BLaER1 (cell line): ENCODE measurements around the gene RPUSD4.

Source experiments
- H3K27ac ChIP-seq: shearing (Covaris generic); formaldehyde crosslinking; 2 replicates; pipeline ENCODE4 v1.8.1; 2022
- H3K27me3 ChIP-seq: shearing (Covaris generic); formaldehyde crosslinking; 2 replicates; pipeline ENCODE4 v1.8.1; 2022
- H3K36me3 ChIP-seq: shearing (Covaris generic); formaldehyde crosslinking; 2 replicates; pipeline ENCODE4 v1.8.1; 2022
- H3K4me1 ChIP-seq: shearing (Covaris generic); formaldehyde crosslinking; 2 replicates; pipeline ENCODE4 v1.8.1; 2022
- H3K4me2 ChIP-seq: shearing (Covaris generic); formaldehyde crosslinking; 2 replicates; pipeline ENCODE4 v1.8.1; 2022
- H3K4me3 ChIP-seq: shearing (Covaris generic); formaldehyde crosslinking; 2 replicates; pipeline ENCODE4 v1.8.1; 2022
- H3K9ac ChIP-seq: shearing (Covaris generic); formaldehyde crosslinking; 2 replicates; pipeline ENCODE4 v1.8.1; 2022
- H3K9me3 ChIP-seq: shearing (Covaris generic); formaldehyde crosslinking; 2 replicates; pipeline ENCODE4 v1.8.1; 2022
- H4K20me1 ChIP-seq: shearing (Covaris generic); formaldehyde crosslinking; 2 replicates; pipeline ENCODE4 v1.8.1; 2022
- Cebpa-rat ChIP-seq: shearing (Covaris generic); IDR thresholded peaks from 2 replicates; pipeline ENCODE4 v1.8.1; 2022

Gene RPUSD4

GRCh38 chr11:126153006-126153405 lies 58.4 kb downstream of the RPUSD4 start:
- no peak overlapping the region for H3K27ac ChIP-seq
- no peak overlapping the region for H3K4me2 ChIP-seq
- peaks cover 33% of the 10 kb centered on the region; the same call in 1 of the 2 replicates for H3K36me3 ChIP-seq
- H3K9me3 ChIP-seq: peaks cover 17% of the 10 kb centered on the region
- no peak for TF ChIP-seq Cebpa-rat
- no peaks in the 10 kb centered on the region for H3K27me3 ChIP-seq
- no peak overlapping the region for H3K9ac ChIP-seq
- peaks cover 73% of the 10 kb centered on the region for H3K4me1 ChIP-seq
- no peaks in the 10 kb centered on the region for H4K20me1 ChIP-seq
- no peak overlapping the region for H3K4me3 ChIP-seq

GRCh38 chr11:126152586-126152985 lies 58.9 kb downstream of the RPUSD4 start:
- Histone ChIP-seq H3K4me2 (no peak overlapping the region), H3K27me3 (no peaks in the 10 kb centered on the region), H3K9ac (no peak overlapping the region), H3K27ac (no peak overlapping the region), H3K36me3 (peaks cover 33% of the 10 kb centered on the region; the same call in 1 of the 2 replicates), H3K9me3 (peaks cover 17% of the 10 kb centered on the region), H3K4me3 (no peak overlapping the region), H3K4me1 (peaks cover 73% of the 10 kb centered on the region), H4K20me1 (no peaks in the 10 kb centered on the region)
- TF ChIP-seq Cebpa-rat: no peak

GRCh38 chr11:126152152-126152551 lies 59.3 kb downstream of the RPUSD4 start:
- peaks cover 17% of the 10 kb centered on the region for H3K9me3 ChIP-seq
- H4K20me1 ChIP-seq: no peaks in the 10 kb centered on the region
- H3K27ac ChIP-seq: no peak overlapping the region
- H3K4me2 ChIP-seq: no peak overlapping the region
- TF ChIP-seq Cebpa-rat: no peak
- H3K27me3 ChIP-seq: no peaks in the 10 kb centered on the region
- H3K4me3 ChIP-seq: no peak overlapping the region
- peaks cover 73% of the 10 kb centered on the region for H3K4me1 ChIP-seq
- H3K9ac ChIP-seq: no peak overlapping the region
- H3K36me3 ChIP-seq: peaks cover 33% of the 10 kb centered on the region; the same call in 1 of the 2 replicates
